ENCODE data around the gene GALK1. TPM values are rescaled to one million over a fixed set of nuclear protein-coding genes. Genes with fewer than 3 reads are reported as not detected.
A peak's percentile ranks its signal among the peaks of the same experiment; 100 is the strongest.

Gene GALK1
- polyA plus RNA-seq, 1 donor (not counting 4 experiments of a cell fraction or from before 2014, with no cell fraction given): 1.3 TPM

DNA sequence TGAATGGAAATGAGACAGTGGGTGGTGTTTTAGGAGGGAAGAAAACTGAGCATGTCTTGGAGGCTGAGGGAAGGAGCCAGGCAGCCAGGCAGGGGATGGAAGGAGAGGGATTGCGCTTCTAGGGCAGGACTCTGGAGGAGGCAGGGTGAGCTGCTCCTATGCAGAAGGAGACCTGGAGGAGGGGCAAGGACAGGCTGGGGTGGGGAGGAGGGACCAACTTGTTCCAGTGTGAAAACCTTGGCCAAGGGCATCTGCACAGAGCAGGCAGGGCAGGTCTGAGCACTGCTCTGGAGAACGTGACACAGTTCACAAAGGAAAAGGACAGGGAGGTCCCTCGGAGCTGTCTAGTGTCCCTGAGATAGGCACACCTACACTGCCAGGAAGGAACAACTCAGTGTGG lies 5.5 kb downstream of the GALK1 start:
- Histone ChIP-seq H3K4me2 (ENCODE audit: control insufficient read depth, extremely low read depth, insufficient read depth, low read depth, low read length) (no peak overlapping the region), H3K9me3 (ENCODE audit: control insufficient read depth, low read depth, low read length) (no peaks in the 10 kb centered on the region), H3K9ac (ENCODE audit: control insufficient read depth, extremely low read depth, insufficient read depth, low read length) (no peak overlapping the region), H3K36me3 (ENCODE audit: control insufficient read depth in 2 of 2, extremely low read depth in 1 of 2, insufficient read depth in 2 of 2, low read length in 2 of 2) (peaks cover 37 to 43% of the 10 kb centered on the region in 2 experiments), H4K20me1 (ENCODE audit: control insufficient read depth, extremely low read depth, insufficient read depth, low read length) (peaks cover 48% of the 10 kb centered on the region), H3K27ac (ENCODE audit: control insufficient read depth, insufficient read depth, low read length) (no peak overlapping the region), H3K9me1 (ENCODE audit: control insufficient read depth, extremely low read depth, insufficient read depth, low read length) (no peaks in the 10 kb centered on the region), H3K27me3 (ENCODE audit: control insufficient read depth, extremely low read depth, insufficient read depth, low read length) (no peaks in the 10 kb centered on the region), H3K4me3 (ENCODE audit: control insufficient read depth in 2 of 3, extremely low read depth in 1 of 3, insufficient read depth in 2 of 3, low read depth in 1 of 3, low read length in 3 of 3) (no peak overlapping the region), H3K4me1 (ENCODE audit: control insufficient read depth, extremely low read depth, insufficient read depth, low read length) (no peaks in the 10 kb centered on the region), H2AFZ (ENCODE audit: control insufficient read depth, low read length) (no peak overlapping the region), H3K79me2 (ENCODE audit: control insufficient read depth, insufficient read depth, low read length) (no peaks in the 10 kb centered on the region)
- no peak for FAIRE-seq
- DNase-seq (ENCODE audit: low read depth, low spot score): no peak
- dilution Hi-C loops (cut with MboI; ENCODE audit: extremely low pct_ligation_motif_present, low sequenced_read_pairs): no loop called here
- TF ChIP-seq, protein P1, sequence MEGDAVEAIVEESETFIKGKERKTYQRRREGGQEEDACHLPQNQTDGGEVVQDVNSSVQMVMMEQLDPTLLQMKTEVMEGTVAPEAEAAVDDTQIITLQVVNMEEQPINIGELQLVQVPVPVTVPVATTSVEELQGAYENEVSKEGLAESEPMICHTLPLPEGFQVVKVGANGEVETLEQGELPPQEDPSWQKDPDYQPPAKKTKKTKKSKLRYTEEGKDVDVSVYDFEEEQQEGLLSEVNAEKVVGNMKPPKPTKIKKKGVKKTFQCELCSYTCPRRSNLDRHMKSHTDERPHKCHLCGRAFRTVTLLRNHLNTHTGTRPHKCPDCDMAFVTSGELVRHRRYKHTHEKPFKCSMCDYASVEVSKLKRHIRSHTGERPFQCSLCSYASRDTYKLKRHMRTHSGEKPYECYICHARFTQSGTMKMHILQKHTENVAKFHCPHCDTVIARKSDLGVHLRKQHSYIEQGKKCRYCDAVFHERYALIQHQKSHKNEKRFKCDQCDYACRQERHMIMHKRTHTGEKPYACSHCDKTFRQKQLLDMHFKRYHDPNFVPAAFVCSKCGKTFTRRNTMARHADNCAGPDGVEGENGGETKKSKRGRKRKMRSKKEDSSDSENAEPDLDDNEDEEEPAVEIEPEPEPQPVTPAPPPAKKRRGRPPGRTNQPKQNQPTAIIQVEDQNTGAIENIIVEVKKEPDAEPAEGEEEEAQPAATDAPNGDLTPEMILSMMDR (optimal IDR thresholded peaks at IDR 0.05 in 1 of 3, IDR thresholded peaks at IDR 0.05 in 1 of 3, conservative IDR thresholded peaks at IDR 0.05 in 1 of 3; ENCODE audit: extremely low read depth in 1 of 3, insufficient read depth in 2 of 3, low read length in 3 of 3): no peak
- no peak for TF ChIP-seq EZH2 (IDR thresholded peaks at IDR 0.05; ENCODE audit: low read length)

GRCh38 chr17:75758131-75758905 lies 6.7 kb downstream of the GALK1 start:
- FAIRE-seq: no peak

More at GRCh38 chr17:75758131-75758905, 6.7 kb downstream of the GALK1 start:
- Histone ChIP-seq H3K27me3 (ENCODE audit: control insufficient read depth, extremely low read depth, insufficient read depth, low read length) (no peaks in the 10 kb centered on the region), H3K79me2 (ENCODE audit: control insufficient read depth, insufficient read depth, low read length) (no peaks in the 10 kb centered on the region), H2AFZ (ENCODE audit: control insufficient read depth, low read length) (no peak overlapping the region), H4K20me1 (ENCODE audit: control insufficient read depth, extremely low read depth, insufficient read depth, low read length) (peaks cover 57% of the 10 kb centered on the region), H3K36me3 (ENCODE audit: control insufficient read depth in 2 of 2, extremely low read depth in 1 of 2, insufficient read depth in 2 of 2, low read length in 2 of 2) (peaks cover 39 to 51% of the 10 kb centered on the region in 2 experiments), H3K4me3 (ENCODE audit: control insufficient read depth in 2 of 3, extremely low read depth in 1 of 3, insufficient read depth in 2 of 3, low read depth in 1 of 3, low read length in 3 of 3) (no peak overlapping the region), H3K9ac (ENCODE audit: control insufficient read depth, extremely low read depth, insufficient read depth, low read length) (no peak overlapping the region), H3K4me1 (ENCODE audit: control insufficient read depth, extremely low read depth, insufficient read depth, low read length) (no peaks in the 10 kb centered on the region), H3K4me2 (ENCODE audit: control insufficient read depth, extremely low read depth, insufficient read depth, low read depth, low read length) (no peak overlapping the region), H3K9me1 (ENCODE audit: control insufficient read depth, extremely low read depth, insufficient read depth, low read length) (no peaks in the 10 kb centered on the region), H3K9me3 (ENCODE audit: control insufficient read depth, low read depth, low read length) (no peaks in the 10 kb centered on the region), H3K27ac (ENCODE audit: control insufficient read depth, insufficient read depth, low read length) (no peak overlapping the region)
- dilution Hi-C loops (cut with MboI; ENCODE audit: extremely low pct_ligation_motif_present, low sequenced_read_pairs): no loop called here
- no peak for DNase-seq (ENCODE audit: low read depth, low spot score)
- TF ChIP-seq, protein P1 (optimal IDR thresholded peaks at IDR 0.05 in 1 of 3, IDR thresholded peaks at IDR 0.05 in 1 of 3, conservative IDR thresholded peaks at IDR 0.05 in 1 of 3; ENCODE audit: extremely low read depth in 1 of 3, insufficient read depth in 2 of 3, low read length in 3 of 3): peak; percentile 25 to 39 (median 26)
- no peak for TF ChIP-seq EZH2 (IDR thresholded peaks at IDR 0.05; ENCODE audit: low read length)
